ENCODE data around the gene CEL. TPM values are rescaled to one million over a fixed set of nuclear protein-coding genes. Genes with fewer than 3 reads are reported as not detected.
A peak's percentile ranks its signal among the peaks of the same experiment; 100 is the strongest.

Gene CEL
- total and polyA plus RNA-seq, 4 donors = 0.30 to 3.5 (median 1.8) TPM

GRCh38 chr9:133106511-133107244 lies 44.9 kb downstream of the CEL start:
- no peaks in the 10 kb centered on the region for H3K27me3 ChIP-seq (ENCODE audit: control insufficient read depth, insufficient read depth, low read length)
- H3K4me3 ChIP-seq (ENCODE audit: low read depth, low read length) = no peak overlapping the region
- no peak overlapping the region for H3K27ac ChIP-seq (ENCODE audit: low read depth, low read length)
- H3K36me3 ChIP-seq (ENCODE audit: control insufficient read depth, insufficient read depth, low read length) = peaks cover 99% of the 10 kb centered on the region
- H3K4me1 ChIP-seq (ENCODE audit: control insufficient read depth, insufficient read depth, low read length) = peaks cover 8% of the 10 kb centered on the region
- H3K9me3 ChIP-seq (ENCODE audit: control insufficient read depth, insufficient read depth, low read length) = no peaks in the 10 kb centered on the region
- 98% methylated on average over 17 of the region's 17 CpGs for WGBS (ENCODE audit: insufficient coverage)
- DNase-seq (ENCODE audit: low read depth in 4 of 6, low spot score in 6 of 6) = no peak

DNA sequence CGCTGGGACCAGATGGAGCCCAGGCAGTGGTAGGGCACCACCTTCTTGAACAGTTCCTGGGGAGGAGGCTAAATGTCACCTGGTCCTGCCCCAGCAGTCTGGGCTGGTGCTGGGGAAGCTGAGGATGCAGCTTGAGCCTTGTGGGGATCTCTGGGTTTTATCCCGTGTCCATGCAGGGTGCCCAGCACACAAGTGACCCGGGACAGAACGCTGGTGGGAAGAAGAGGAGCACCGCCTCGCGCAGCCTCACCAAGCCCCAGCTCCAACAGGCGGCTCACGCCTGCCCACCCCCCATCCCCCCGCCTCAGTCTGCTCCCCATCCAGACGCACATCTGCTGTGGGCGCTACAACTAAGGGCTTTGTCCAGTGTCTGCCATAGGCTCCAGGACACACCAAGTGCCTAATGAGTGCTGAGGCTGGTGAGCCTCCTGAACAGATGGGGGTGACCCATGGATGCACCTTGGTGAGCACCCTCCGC lies 45.5 kb downstream of the CEL start:
- DNase-seq (ENCODE audit: low read depth in 4 of 6, low spot score in 6 of 6) = no peak
- no peak overlapping the region for H3K27ac ChIP-seq (ENCODE audit: low read depth, low read length)

GRCh38 chr9:133107961-133108793 lies 46.4 kb downstream of the CEL start:
- DNase-seq (ENCODE audit: low read depth in 4 of 6, low spot score in 6 of 6) = no peak
- H3K4me1 ChIP-seq (ENCODE audit: control insufficient read depth, insufficient read depth, low read length) = peaks cover 15% of the 10 kb centered on the region
- no peak overlapping the region for H3K4me3 ChIP-seq (ENCODE audit: low read depth, low read length)
- no peaks in the 10 kb centered on the region for H3K9me3 ChIP-seq (ENCODE audit: control insufficient read depth, insufficient read depth, low read length)
- no peak overlapping the region for H3K27ac ChIP-seq (ENCODE audit: low read depth, low read length)
- H3K36me3 ChIP-seq (ENCODE audit: control insufficient read depth, insufficient read depth, low read length) = peaks cover 99% of the 10 kb centered on the region
- H3K27me3 ChIP-seq (ENCODE audit: control insufficient read depth, insufficient read depth, low read length) = no peaks in the 10 kb centered on the region
- 96% methylated on average over 17 of the region's 18 CpGs for WGBS (ENCODE audit: insufficient coverage)

More for the DNA sequence above, 45.5 kb downstream of the CEL start:
- Histone ChIP-seq H3K27me3 (ENCODE audit: control insufficient read depth, insufficient read depth, low read length) (no peaks in the 10 kb centered on the region), H3K9me3 (ENCODE audit: control insufficient read depth, insufficient read depth, low read length) (no peaks in the 10 kb centered on the region), H3K4me1 (ENCODE audit: control insufficient read depth, insufficient read depth, low read length) (peaks cover 8% of the 10 kb centered on the region), H3K36me3 (ENCODE audit: control insufficient read depth, insufficient read depth, low read length) (peaks cover 99% of the 10 kb centered on the region), H3K4me3 (ENCODE audit: low read depth, low read length) (no peak overlapping the region)
- 92% methylated on average over 10 of the region's 13 CpGs for WGBS (ENCODE audit: insufficient coverage)

DNA sequence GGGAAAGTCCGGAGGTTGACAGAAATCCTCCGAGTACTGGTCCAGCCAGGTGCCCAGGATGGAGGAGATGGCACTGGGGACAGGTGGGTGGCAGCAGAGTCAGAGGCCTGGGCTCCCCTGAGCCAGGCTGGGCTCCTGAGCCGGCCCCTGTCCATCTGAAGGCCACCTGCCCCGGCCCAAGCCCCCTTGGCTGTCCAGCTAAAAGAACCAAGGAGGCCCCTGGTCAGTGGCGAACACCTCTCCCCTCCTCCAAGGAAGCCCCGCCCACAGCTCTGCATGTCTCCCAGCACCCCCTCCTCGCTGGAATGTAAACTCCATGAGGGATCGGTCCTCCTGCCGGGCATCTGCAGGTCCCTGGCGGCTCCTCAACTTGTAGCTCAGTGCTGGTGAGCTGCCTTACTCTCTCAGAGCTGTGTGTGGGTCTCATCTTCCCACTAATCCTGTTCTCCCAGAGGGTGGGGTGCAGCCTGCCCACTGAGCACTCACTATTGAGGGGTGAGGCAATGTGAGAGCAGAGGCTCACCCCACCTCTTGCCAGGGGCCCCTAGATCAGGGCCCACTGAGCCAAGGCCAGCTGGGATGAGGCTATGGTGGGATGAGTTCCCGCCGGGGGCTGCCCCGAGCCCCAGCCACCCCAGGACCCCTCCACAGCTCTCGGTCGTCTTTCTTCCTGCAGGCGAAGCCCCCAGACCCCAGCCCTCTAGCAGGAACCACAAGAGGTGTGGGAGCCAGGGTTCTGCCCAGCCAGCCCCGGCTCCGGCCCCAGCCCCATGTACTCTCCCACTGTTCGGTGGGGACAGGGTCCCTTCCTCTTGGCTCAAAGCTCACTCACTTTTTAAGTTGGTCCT lies 47.2 kb downstream of the CEL start:
- Histone ChIP-seq H3K27me3 (ENCODE audit: control insufficient read depth, insufficient read depth, low read length) (no peaks in the 10 kb centered on the region), H3K36me3 (ENCODE audit: control insufficient read depth, insufficient read depth, low read length) (peaks cover 99% of the 10 kb centered on the region), H3K9me3 (ENCODE audit: control insufficient read depth, insufficient read depth, low read length) (no peaks in the 10 kb centered on the region), H3K4me3 (ENCODE audit: low read depth, low read length) (no peak overlapping the region), H3K4me1 (ENCODE audit: control insufficient read depth, insufficient read depth, low read length) (peaks cover 17% of the 10 kb centered on the region), H3K27ac (ENCODE audit: low read depth, low read length) (no peak overlapping the region)
- no peak for DNase-seq (ENCODE audit: low read depth in 4 of 6, low spot score in 6 of 6)
- 92% methylated on average over 13 of the region's 19 CpGs for WGBS (ENCODE audit: insufficient coverage)

GRCh38 chr9:133109931-133110650 lies 48.3 kb downstream of the CEL start:
- WGBS (ENCODE audit: insufficient coverage) = 97% methylated on average over 18 of the region's 18 CpGs
- no peaks in the 10 kb centered on the region for H3K27me3 ChIP-seq (ENCODE audit: control insufficient read depth, insufficient read depth, low read length)
- peaks cover 27% of the 10 kb centered on the region for H3K4me1 ChIP-seq (ENCODE audit: control insufficient read depth, insufficient read depth, low read length)
- no peak overlapping the region for H3K4me3 ChIP-seq (ENCODE audit: low read depth, low read length)
- DNase-seq (ENCODE audit: low read depth in 4 of 6, low spot score in 6 of 6) = no peak
- no peak overlapping the region for H3K27ac ChIP-seq (ENCODE audit: low read depth, low read length)
- no peaks in the 10 kb centered on the region for H3K9me3 ChIP-seq (ENCODE audit: control insufficient read depth, insufficient read depth, low read length)
- H3K36me3 ChIP-seq (ENCODE audit: control insufficient read depth, insufficient read depth, low read length) = peaks cover 99% of the 10 kb centered on the region

DNA sequence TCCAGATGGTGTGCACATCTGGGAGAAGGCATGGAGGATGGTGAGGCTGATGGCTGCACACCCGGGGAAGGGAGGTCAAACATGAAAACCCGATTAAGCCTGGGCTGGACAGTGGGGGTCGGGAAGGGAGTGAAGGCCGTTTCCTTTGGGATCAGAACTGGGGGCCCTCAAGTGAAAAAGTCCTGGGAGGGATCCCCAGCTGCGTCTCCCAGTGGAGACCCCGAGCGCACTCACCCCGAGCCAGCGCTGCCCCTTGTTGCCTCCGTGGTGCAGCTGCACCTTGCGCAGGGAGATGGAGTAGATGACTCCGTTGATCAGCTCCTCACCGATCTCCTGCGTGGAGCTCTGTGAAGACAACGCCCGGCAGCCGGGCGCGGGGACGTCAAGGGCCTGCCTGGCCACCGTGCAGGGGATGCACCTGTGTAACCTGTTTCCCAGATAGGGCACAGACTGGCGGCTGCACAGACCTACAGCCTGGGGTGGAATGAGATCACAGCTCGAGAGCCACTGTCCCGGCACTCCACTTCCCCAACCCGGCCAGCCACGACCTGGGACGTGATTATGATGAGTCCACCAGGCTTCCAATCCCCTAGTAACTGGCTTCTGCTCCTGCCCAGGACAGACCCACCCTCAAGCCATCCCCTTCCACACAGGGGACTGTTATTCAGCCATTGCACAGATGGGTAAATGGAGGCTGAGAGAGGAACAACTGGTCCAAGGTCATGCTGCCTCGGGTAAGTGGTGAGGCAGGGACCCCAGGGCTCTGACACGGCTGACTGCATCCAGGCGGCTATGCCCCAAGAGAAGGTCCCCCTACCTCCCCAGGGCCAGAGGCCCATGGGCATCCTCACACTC lies 50.3 kb downstream of the CEL start:
- DNase-seq (ENCODE audit: low read depth in 4 of 6, low spot score in 6 of 6) = no peak
- Histone ChIP-seq H3K27me3 (ENCODE audit: control insufficient read depth, insufficient read depth, low read length) (no peaks in the 10 kb centered on the region), H3K9me3 (ENCODE audit: control insufficient read depth, insufficient read depth, low read length) (no peaks in the 10 kb centered on the region), H3K4me1 (ENCODE audit: control insufficient read depth, insufficient read depth, low read length) (peaks cover 47% of the 10 kb centered on the region), H3K4me3 (ENCODE audit: low read depth, low read length) (no peak overlapping the region), H3K36me3 (ENCODE audit: control insufficient read depth, insufficient read depth, low read length) (peaks cover 100% of the 10 kb centered on the region), H3K27ac (ENCODE audit: low read depth, low read length) (no peak overlapping the region)
- WGBS (ENCODE audit: insufficient coverage) = 95% methylated on average over 29 of the region's 30 CpGs

DNA sequence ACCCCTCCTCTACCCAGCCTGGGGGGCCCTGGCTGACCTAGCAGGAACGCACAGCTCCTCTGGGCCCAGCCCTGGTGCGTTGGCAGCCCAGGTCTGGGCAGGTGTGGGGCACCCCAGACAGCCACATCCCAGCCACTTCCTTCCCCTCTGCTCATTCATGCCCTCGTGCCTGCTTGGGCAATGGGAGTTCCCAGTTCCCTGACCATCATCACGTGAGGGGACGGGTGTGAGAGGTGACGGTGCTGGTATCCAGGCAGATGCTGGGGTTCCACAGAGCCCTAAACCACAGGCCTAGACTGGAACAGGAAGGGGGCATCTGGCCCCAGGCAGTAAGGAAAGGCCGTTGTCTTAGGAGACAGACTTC lies 50.9 kb downstream of the CEL start:
- peaks cover 94% of the 10 kb centered on the region for H3K36me3 ChIP-seq (ENCODE audit: control insufficient read depth, insufficient read depth, low read length)
- H3K27me3 ChIP-seq (ENCODE audit: control insufficient read depth, insufficient read depth, low read length) = no peaks in the 10 kb centered on the region
- H3K4me1 ChIP-seq (ENCODE audit: control insufficient read depth, insufficient read depth, low read length) = peaks cover 53% of the 10 kb centered on the region
- H3K9me3 ChIP-seq (ENCODE audit: control insufficient read depth, insufficient read depth, low read length) = no peaks in the 10 kb centered on the region
- no peak for DNase-seq (ENCODE audit: low read depth in 4 of 6, low spot score in 6 of 6)
- H3K27ac ChIP-seq (ENCODE audit: low read depth, low read length) = no peak overlapping the region
- WGBS (ENCODE audit: insufficient coverage) = 80% methylated on average over 4 of the region's 7 CpGs
- H3K4me3 ChIP-seq (ENCODE audit: low read depth, low read length) = no peak overlapping the region

GRCh38 chr9:133113163-133113948 lies 51.6 kb downstream of the CEL start:
- no peaks in the 10 kb centered on the region for H3K27me3 ChIP-seq (ENCODE audit: control insufficient read depth, insufficient read depth, low read length)
- DNase-seq (ENCODE audit: low read depth in 4 of 6, low spot score in 6 of 6) = no peak
- H3K36me3 ChIP-seq (ENCODE audit: control insufficient read depth, insufficient read depth, low read length) = peaks cover 87% of the 10 kb centered on the region
- peaks cover 60% of the 10 kb centered on the region for H3K4me1 ChIP-seq (ENCODE audit: control insufficient read depth, insufficient read depth, low read length)
- no peaks in the 10 kb centered on the region for H3K9me3 ChIP-seq (ENCODE audit: control insufficient read depth, insufficient read depth, low read length)
- peak overlapping the region; percentile 43 for H3K27ac ChIP-seq (ENCODE audit: low read depth, low read length)
- 64% methylated on average over 19 of the region's 19 CpGs for WGBS (ENCODE audit: insufficient coverage)
- no peak overlapping the region for H3K4me3 ChIP-seq (ENCODE audit: low read depth, low read length)
